Stimulated activated CD8-positive, alpha-beta memory T cell treated with anti-CD3 and anti-CD28 coated beads, Interleukin-2, amount 100 ng/mL, for 48 hours (primary cell): ENCODE results near the gene ODAD3.
"Not testable (repeated sequence)": the region's sequence is repeated elsewhere in the genome, so short reads cannot be mapped to it uniquely, and the experiment has no call there.

Experiments used
- DNase-seq, 2 donors: peaks; one replicate each; pipeline ENCODE4 v3.0.0-alpha.2; 2020; ENCODE audit warnings: low read depth in 2 of 2

The ODAD3 gene

DNA sequence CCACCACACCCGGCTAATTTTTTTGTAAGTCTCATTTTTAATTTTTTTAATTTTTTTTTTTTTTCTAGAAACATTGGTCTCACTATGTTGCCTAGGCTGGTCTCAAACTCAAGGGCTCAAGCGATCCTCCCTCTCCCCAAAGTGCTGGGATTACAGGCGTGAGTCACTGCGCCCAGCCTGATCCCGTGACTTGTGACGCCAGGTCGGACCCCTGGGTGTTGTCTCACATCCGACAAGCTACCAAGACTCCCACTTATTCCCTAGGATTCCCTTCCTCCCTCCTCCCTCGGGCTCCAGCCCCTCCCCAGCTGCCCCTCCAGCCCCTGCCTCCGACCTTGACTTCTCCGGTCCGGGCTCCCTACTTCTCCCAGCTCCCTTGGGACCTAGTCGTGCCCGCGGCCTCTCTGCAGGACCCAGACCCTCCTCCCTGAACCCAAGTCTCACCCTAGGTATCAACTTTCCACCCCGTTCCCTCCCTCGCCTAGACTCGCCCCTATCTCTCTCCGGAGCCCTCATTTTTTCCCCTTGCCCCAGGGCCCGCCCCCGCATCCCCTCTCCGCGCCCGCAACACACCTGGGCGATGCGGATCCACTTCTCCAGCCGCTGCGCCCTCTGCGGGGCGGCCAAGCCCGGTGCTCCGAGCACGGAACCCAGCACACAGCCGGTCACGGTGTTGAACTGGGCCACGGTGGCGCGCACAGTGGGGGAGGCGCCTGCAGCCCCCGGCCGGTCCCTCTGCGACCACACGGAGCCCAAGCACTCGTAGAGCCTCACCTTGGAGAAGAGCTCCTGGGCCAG, 28.9 kb downstream of the ODAD3 start:
- no peak for DNase-seq

DNA sequence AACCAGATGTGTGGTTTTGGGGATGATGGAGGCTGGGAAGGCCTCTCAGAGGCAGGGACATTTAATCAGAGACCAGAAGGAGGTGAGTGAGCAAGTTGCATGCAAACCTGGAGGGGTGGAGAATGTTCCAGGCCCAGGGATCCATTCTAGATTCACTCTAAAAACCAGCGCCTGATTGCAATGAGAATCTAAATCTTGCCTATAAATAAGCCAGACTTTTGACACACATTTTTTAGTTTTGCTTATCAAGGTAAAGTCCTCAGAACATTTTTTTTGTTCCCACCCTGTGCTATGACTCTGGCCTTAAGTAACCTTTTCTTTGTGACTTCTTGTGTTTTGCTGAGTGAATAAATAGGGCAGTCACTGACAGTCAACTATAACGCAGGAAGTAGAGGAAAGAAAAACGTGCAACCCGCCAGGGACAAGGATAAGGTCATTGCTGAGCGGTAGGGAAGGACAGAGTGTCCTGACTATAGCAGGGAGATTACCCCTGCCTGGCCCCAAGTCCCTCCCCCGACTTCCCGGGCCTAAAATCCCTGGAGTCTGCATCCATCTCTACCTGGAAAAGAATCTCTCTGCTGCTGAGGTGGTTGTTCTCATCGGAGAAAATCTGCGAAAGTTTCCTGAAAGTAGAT, 30.2 kb downstream of the ODAD3 start:
- no peak for DNase-seq

- no peak for DNase-seq
These were observed 32.9 kb downstream of the ODAD3 start for GRCh38 chr19:11401808-11402543.

- DNase-seq: no peak
These were observed 34.1 kb downstream of the ODAD3 start for GRCh38 chr19:11400798-11401197.

GRCh38 chr19:11399667-11400066, 35.3 kb downstream of the ODAD3 start:
- DNase-seq: no peak

DNA sequence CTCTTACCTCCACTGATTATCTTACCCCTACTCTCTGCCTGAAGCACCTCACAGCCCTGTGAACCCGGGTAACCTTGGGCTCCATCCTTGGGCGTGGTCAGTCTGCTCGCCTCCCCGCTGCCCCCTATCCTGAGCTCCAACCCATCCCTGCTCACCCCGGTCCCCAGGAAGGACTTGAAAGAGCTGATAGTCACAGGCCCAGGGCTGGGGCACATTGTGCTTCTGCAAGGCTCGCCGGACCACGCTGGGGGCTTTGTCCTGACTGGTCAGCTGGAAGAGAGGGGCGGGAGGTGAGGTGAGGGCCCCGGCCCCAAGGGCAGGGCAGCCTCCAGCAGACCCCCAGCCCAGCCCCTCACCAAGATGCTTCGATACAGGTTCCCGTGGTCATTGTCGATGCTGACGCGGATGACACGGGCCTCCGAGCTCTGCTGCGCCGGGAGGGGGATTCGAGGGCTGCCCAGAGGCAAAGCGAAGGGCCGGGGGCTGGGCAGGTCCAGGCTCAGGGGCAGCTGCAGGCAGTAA, 37.8 kb downstream of the ODAD3 start:
- DNase-seq: no peak

DNA sequence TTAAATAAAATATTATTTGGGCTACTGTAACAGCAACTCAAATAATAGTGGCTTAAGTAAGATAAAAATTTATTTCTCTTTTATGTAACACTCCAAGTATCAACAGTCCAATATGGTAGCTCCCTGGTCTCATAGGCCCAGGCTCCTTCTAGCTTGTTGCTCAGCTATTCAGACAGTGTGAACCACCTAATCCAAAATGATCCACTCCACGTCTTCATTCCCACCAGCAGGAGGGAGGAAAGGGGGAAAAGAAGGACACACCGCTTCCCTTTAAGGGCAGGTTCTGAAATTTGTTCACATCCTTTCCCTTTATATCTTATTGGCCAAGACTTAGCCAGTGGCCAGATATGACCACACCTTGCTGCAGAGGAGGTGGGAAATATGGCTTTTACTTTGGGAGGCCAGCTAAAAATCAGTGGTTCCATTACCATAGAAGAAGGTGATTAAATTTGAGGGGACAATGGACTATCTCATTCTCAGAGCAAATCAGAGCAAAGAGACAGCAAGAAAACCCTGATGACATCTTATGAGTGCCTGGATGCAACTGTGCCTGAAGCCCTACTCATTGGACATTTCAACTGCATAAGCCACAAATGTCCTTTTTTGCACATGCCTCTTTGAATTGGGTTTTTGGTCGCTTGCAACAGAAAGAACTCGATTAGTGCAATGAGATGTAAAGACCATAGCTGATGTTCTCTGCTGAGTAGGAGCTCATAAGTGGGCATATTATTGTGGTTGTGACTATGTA, 43.8 kb downstream of the ODAD3 start:
- no peak for DNase-seq

DNA sequence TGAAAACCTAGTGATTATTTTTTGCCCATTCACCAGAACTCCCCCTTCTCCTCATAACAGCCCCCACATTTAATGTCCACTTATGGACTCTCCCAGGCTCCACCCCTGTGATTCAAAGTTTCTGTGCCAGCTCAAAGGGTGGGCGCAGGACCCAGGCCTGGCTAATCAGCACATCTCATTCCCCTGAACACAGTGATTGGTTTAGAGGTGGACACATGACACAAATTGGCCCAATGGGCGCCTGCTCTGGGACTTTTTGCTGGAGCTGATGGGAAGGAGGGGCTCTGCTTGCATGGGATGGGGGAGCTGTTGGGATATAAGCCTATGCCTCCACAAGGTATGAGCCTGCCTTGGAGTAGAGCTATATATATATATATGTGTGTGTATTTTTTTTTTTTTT, 44.6 kb downstream of the ODAD3 start:
- no peak for DNase-seq

DNA sequence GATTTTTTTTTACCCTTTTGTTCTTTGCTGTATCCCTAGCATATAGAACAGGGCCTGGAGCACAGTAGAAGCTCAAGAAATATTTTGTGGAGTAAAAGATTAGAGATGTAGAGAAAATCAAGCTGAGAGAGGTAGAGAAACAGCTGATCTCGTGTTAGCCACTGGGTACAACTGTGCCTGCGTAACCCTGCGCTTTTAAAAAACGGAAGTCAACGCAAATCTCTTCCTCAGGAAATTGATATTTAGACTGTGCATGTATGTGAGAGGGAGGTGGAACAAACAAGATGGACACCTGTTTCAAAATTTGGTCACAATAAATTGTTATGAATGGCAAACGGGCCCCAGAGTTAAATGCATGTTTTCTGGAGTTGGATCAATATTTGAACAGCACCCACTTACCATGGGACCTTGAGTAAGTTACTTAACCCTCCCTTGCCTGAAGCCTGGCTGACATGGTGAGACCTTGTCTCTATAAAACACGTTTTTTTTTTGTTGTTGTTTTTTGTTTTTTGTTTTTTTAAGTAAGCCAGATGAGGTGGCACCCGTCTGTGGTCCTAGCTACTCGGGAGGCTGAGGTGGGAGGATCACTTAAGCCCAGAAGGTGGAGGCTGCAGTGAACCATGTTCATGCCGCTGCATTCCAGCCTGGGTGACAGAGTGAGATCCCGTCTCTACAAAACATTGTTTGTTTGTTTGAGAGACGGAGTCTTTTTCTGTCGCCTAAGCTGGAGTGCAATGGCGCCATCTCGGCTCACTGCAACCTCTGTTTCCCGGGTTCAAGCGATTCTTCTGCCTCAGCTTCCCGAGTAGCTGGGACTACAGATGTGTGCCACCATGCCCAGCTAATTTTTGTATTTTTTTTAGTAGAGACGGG, 47.5 kb downstream of the ODAD3 start:
- no peak for DNase-seq

GRCh38 chr19:11384778-11385129, 50.2 kb downstream of the ODAD3 start:
- DNase-seq: no peak

- DNase-seq: no peak
These were observed 51.2 kb downstream of the ODAD3 start for GRCh38 chr19:11383706-11384048.

DNA sequence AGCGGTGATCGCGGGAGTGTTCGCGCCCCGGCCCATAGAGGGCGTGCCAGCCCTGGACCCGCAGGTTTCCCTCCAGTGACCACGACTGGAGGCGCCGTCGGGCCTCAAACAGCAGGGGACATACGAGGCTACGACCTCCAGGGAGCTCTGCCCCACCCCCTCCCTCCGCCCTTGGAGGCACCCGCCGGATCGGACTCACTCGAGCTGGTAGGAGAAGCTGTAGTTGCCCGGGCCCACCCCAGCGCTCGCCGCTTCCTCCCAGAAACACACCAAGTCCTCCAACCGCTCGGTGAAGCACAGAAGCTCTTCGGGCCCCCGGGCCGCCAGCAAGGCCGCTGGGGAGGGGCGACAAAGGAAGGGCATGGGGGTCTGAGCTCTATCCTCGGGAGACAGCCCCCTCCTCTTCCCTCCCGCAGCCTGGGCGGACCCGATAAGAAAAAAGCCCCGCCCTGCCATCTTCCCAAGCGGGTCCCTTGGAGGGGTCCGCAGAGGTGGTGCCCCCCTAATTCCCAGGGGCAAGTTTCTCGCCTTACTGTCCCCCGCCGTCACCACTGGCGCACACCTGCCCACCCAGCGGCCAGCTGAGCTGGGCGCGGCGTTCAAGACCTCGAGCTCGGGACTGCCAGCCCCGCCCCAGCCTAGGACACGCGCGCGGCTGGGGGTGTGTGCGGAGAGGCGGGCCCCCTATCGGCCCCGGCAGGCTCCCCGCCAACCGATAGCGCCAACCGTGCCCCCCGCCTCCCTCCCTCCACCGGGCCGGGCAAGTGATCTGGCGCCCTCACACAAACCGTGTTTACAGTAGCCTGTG, 51.8 kb downstream of the ODAD3 start:
- DNase-seq: peak in 1 of 2 donors; percentile 37

DNA sequence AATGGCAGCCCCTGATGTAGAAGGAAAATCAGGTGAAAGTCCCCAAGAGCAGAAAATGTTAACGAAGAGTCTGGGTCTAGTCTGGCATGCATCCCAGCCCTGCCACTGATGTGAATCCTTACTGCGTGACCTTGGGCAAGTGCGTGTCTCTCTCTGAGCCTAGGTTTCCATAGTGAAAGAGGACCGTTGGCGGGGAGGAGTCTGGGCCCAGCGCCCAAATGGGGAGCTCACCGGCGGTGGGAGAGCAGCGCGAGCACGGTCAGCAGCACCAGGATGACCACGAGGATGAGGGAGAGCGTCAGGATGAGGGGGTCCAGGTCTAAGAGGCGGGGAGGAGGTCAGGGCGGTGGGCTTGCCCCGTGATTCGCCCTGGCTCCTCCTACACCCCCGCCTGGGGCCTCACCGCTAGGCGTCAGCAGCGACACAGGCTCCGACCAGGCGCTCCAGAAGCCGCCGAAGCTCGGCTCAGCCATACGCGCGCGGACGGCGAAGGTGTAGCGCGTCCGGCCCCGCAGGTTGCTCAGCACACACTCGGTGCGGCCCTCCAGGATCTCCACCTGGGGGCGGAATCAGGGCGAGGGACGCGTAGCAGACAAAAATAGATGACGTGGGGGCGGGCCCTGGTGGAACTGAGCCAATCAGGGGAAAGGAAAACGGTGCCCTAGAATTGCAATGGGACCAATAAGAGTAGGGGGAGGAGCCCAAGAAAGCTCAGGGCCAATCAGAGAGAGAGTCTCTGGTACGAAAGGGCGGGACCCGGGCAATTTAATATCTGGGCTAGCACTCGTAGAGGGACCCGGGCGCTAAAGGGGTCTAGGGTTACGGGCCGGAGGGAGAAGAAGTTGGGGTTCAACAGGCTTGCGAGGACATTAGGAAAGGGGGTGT, 54.0 kb downstream of the ODAD3 start:
- DNase-seq: peak; percentile 88 to 94

GRCh38 chr19:11379857-11380350, 55.0 kb downstream of the ODAD3 start:
- no peak for DNase-seq

GRCh38 chr19:11379269-11379845, 55.6 kb downstream of the ODAD3 start:
- DNase-seq: not testable (repeated sequence)

- DNase-seq: no peak
These were observed 56.4 kb downstream of the ODAD3 start for GRCh38 chr19:11378319-11379189.

GRCh38 chr19:11377756-11378155, 57.2 kb downstream of the ODAD3 start:
- DNase-seq: no peak

- DNase-seq: no peak
These were observed 57.7 kb downstream of the ODAD3 start for GRCh38 chr19:11377237-11377636.
